ENCODE measurements around the gene ZBTB20.

Gene ZBTB20

DNA sequence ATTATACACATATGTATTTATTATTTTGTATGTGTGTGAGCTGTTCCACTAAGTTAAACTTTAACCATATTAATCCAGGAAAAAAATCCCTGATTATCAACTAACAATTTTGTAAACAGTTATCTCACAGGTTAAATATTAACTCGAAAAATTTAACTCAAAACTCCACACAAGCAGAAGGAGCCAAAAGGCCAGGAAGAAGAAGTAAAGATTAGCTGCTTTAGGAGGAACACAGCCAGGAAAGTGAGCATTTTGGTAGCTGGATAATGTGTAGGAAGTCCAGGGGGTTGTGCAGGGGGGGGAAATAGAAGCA, 428.2 kb downstream of the ZBTB20 start:
- FAIRE-seq (no peak), DNase-seq (ENCODE audit: low spot score) (no peak)

DNA sequence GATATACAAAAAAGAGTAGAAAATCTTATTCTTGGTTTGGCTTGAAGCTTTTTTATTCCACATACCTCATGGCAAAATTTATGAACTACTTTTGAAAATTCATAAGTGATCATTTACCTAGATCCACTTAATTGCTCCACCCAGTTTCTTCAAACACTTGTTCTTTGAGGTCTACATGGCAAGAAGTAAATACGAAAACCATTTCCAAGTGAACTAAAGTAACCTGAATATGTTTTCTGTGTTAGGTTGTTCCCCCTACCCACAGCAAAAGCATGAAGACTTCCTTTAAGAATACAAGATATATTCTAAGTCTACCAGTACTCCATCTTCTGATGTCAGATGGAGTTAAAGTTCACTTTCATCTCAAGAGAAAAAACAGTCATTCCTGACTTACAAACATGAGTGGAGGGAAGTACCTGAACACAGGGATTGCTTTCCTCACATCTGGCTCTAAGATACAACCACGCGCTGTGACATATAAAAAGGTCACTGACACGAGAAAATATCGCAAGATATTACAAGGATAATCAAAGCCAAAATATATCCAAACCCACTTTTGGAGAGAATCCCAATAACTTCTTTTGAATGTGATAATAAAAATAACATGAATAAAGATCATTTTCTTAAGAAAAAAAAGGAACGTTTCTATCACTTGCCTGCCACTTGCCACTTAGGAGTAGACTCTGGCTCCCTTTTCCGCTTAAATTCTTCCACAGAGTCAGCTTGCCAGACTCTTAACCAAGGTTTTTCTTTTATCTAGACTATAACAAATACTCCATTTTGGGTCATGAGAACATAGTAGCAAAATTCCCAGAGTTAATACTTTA, 428.8 kb downstream of the ZBTB20 start:
- DNase-seq (ENCODE audit: low spot score) (no peak), FAIRE-seq (no peak)

DNA sequence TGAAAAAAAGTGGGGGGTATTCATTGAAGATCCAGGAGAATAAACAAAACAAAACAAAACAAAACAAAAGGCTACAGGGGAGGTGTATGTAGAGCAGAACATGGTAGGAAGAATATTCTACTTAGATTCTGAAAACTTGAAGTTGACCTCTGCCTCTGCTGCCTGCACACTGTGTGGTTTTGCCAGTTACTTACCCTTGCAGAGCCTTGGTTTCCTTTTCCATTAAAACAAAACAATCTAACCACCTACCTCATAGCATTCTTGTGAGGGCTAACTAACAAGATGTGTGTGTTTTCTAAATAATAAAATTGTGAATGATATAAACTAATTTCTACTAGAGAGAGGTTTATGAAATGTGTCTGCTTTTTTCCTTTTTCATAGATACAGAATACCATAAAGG, 430.2 kb downstream of the ZBTB20 start:
- DNase-seq (ENCODE audit: low spot score), result no peak
- no peak for FAIRE-seq

DNA sequence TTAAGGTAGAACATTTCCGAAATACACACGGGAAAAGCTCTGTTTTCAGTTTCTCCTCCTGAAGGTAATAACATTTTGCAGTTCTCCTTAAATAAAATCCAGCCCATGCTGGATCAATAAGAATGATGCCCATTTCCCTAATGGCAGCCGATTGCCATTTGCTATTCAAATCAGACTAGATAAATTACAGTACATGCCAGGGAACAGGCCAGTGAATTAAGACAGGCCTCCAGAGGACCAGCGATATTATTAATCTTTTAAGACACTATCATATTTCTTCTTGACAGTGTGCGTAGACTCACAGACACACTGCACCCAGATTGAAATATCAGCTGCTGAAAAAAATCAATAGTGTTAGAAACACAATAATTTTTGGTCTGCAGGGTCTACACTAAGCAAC, 431.0 kb downstream of the ZBTB20 start:
- FAIRE-seq, result no peak

DNA sequence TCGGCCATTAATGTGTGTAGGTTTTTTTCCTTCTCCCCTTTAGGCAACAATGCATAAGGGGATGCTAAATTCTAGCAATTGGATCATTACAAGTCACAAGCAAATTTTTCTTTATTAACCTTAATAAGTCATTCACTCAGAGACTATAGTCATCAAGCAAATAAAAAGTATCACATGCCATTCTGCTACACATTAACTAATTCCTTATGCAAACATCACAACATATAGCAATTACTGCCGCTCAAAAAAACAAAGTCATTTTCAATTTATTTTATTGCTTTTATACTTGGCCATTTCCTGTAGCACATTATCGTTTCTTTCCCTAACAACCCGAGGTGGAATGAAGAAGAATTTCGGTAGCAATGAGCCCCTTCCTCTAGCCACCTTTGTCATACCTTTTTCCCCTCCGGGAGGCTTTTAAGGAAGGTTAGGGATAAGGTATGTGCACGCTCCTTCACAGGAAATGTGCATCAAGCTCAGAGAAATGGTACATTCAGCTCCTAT, 432.1 kb downstream of the ZBTB20 start:
- FAIRE-seq (no peak), DNase-seq (ENCODE audit: low spot score) (no peak)

More for the DNA sequence above, 431.0 kb downstream of the ZBTB20 start:
- no peak for DNase-seq (ENCODE audit: low spot score)

DNA sequence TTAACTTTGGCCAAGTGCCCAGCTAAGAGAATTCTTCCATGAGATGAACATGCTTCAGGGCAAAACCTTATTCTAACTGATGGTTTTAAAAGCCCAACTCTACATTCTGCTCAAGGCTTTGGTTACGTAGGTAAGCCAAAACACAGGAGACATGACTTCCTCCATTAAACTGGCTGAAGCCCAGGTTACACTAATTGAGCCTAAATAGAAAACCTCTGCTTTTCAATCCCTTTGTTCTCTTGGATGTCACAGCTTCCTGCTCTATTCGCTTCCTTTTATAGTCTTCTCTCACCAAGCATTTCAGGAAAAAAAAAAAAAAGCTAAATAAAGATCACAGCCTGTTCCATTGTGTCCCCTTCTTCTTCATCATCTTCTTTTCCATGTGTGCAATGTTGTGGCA, 432.9 kb downstream of the ZBTB20 start:
- DNase-seq (ENCODE audit: low spot score), result no peak
- FAIRE-seq, result no peak

DNA sequence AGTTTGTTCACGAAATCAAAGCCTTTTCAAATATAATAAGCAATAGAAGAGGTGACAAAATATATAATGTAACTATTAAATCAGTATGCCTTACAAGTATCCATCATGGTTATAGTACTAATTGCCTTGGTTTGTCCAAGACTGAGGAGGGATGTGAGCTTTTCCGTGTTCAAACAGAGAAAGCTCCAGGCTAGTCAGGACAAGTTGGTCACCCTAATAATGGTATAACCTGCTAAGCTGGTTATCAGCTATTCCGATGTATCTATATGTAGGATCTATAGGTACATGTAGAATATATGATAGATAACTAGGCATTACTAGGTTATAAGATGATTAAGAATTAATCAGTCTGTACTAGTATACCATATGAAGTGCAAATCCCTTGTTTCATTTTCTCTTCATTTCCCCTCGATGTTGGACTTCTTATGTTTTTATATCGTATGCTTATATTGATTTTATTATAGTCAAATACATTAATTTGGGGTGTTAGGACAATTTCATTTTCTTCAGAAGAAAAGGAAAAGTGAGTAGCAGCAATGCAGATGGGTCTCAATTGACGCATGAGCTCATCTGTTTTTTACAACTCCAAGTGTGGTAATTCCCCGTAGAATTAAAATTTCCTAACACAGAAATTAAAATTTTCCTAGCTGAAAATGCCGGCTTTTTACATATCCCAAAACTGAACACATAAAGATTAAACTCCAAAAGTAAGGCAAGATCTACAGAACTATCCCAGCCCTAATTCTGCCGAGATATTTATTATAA, 434.2 kb downstream of the ZBTB20 start:
- DNase-seq (ENCODE audit: low spot score), result no peak
- no peak for FAIRE-seq

DNA sequence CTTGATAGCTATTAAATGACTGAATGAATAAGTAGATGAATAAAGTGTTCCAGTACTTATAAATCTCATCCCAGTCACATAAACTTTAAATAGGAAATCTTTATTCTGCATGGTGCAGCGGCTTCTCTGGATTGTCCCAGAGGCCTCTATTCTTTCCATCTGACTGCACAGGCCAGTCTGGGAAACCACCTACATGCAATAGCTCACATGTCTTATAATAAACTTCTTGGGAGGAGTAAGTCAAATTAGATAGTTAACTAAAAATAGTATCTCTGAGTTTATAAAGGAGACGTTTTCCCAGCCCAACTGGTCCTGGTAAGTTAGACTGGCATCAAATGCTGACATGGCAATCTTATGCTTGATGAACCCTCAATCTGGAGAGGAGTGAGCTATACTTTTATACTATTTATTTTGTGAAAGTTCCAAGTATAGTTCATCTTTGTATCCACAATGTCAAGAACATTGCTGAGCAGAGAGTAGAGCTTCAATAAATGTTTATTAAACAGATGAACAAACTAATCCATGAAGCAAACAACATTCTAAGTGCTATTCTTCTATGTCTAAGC, 435.7 kb downstream of the ZBTB20 start:
- DNase-seq (ENCODE audit: low spot score) (peak; percentile 46), FAIRE-seq (peak; percentile 72)

DNA sequence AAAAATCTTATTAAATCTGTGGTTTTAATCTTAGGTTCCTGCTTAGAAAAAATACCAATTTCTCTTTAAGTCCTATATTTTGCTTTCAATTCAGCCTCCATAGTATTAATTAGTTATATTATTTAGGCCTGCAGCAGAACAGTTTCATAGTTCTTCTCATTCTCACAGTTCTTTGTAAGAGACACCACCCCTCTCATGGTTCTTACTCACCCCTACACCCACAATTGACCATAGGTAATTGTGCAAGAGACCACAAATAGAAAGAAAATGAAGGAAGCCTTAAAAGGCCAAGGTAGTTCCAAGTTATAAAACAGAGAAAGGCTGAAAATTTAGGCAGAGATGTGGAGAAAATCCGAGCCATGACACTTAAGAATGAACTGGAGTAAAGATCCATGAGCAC, 438.0 kb downstream of the ZBTB20 start:
- no peak for DNase-seq (ENCODE audit: low spot score)
- FAIRE-seq, result no peak

DNA sequence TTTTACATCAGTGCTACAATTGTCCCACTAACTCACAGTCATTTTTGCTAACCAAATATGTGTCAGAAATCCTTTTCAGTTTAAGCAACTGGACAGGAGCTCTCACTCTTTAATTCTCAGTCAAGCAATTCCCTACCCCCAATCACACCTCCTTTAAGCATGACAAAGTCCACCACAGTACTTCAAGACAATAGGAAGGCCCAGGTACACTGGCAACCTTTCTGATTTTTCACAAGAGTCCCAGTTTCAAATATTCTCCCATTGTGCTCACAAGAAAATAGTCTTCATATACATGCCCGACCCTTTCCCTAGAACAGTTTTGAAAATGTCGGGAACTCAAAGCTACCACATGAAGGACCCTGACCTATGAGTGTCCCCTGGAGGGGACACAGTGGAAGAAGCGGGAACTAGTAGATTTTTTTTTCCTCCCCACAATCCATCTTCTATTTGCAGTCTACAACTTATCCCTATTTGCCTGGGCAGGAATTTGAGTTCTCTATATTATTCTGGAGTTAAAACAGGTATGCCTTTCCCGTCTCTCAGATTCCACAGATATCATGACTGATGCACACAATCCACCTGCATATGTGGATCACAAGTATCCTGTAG, 439.7 kb downstream of the ZBTB20 start:
- no peak for FAIRE-seq

DNA sequence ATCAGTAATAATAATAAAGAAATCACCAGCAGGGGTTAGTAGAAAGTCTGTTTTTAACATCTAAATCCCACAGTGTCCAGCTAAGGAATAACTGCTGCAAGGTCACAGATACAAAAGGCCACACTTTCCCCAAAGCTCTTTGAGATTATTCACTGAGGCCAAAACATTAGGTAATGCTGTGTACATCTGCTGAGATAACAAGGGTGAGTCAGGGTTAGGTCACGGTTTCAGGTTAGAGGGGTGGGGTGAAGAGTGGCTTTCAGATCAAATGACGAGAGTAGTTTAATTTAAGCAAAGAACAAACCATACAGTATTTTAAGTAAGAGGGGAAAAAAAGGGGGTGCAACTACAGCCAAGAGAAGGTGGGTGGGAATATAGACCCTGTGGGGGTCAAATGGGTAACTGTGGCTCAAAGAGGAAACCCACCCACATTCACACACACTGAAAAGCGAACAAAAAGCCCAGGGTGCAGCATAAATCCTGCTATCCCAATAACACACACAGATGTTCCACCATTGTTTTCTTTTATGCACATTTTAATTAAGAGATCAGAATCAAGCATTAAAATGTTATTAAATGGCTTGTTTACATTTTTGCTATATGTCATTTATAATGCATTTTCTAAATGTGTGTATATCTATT, 440.4 kb downstream of the ZBTB20 start:
- FAIRE-seq (peak; percentile 94), DNase-seq (ENCODE audit: low spot score) (peak; percentile 72)

More for the DNA sequence above, 439.7 kb downstream of the ZBTB20 start:
- DNase-seq (ENCODE audit: low spot score), result no peak

DNA sequence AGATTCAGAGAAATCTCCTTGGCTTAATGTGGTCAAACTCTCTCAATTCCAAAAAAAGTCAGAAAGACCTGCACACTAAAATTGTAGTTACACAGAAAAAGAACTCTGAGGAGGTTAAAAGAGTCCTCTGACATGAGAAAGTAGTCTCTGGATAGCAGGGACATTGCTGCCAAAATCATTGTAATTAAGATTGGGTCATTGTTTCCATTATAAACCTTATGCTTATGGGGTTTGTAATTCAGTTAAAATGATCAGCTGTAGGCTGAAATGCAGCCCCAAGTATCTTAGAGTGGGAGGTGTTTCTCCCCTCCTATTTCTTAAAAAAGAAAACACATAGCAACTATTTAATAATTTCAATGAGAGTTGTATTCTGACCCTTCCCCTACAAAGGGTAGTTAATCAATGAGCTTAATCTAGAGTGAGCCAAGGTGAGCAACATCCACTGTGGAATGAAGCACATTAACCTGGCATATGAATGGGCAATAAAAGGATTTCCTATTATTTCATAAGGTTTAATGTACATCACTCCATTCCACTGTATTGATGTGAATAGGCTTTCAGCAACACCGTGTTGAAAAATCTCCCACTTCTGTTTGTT, 446.4 kb downstream of the ZBTB20 start:
- DNase-seq (ENCODE audit: low spot score) (no peak), FAIRE-seq (no peak)

DNA sequence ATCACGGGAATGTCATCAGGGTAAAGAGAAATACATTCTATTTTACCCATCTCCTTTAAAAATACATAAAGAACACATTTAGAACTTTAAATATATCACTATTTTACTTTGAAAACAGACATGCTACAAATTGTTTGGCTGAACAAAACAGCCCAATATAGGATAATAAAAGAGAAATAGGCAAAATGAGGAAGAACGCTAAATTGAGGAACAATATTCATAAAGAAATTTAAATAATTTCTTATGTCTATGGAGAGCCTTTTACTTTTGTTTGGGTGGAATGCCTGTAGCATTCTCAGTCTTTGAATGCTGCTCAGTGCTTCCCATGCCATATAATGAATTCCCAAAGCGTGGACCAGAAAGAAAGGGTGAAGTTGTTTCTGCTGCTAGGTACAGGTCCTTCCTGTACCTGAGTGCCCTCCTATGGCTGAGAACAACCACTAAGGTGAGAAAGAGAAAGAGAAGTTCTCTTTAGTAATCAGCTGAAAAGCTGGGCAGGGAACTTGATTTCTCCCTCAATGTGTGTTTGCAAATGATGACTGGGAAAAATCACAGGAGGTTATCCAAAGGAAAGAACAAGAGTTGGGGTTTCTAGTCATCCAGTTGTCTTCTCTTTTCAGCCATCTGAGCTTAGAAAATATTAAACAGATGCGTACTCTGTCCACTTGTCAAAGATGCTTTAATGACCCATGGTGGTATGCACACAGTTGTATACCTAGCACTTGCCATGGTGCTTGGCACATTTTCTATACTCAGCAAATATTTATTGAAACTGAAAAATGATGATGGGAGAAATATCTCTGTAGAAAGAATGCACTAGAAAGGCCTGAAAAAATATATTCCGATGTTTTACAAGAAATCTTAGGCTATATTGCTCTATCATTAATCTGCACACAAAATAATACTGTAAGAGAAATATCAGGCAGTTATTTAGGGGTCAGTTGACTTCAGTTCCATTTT, 448.7 kb downstream of the ZBTB20 start:
- FAIRE-seq, result no peak
- DNase-seq (ENCODE audit: low spot score), result no peak

DNA sequence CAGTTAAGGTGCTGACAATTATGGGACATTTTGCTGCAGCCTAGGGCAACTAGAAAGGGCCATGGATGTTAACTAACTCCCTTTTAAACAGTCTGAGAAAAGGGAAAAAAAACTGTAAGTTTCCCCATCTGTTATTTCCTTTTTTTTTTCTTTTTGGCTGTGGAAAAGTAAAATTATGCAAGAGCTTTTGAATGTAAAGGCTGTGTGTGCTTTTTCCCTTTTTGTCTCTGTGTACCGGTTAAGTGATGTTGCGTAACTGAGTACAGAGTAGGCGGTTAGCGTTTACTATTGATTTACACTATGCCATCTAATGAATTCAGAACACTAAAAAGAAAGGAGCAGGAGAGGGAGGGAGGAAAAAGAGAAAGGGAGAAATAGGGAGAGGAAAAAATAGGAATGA, 449.7 kb downstream of the ZBTB20 start:
- DNase-seq (ENCODE audit: low spot score), result no peak
- FAIRE-seq, result no peak

DNA sequence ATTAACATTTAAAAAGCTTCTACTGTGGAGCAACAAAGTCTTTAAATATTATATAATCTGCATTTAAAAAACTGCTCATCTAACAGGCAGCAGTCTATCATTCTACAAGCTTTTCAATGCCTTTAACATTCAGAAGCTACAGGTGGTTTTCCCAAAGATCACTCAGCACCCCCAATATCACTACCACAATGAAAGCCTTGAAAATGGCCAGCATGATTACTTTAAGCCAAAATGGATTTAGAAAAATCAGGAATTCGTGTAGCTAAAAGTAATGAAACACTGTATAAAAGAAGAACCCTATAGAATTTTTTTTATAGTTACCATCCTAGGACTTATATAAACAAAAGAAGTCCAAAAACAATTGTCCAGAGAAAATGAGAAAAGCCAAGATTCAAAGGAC, 452.8 kb downstream of the ZBTB20 start:
- FAIRE-seq, result no peak

DNA sequence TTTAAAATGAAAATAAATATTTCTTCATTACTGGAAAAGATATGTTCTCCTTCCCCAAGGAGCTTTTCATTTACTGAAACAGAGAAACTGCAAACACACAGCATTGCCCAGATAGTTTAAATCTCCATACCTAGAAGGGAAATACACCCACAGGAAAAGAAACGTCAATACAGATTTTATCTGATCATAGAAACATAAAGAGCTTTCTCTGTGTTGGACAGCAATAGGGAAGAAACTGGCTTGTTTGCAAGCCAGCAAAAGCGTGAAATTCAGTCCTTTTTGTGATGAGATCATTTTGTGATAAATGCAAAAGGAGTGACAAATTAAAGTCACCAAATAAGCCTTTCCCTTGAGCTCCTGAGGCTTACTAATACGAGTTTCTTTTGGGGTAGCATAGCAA, 455.2 kb downstream of the ZBTB20 start:
- DNase-seq (ENCODE audit: low spot score), result no peak
- no peak for FAIRE-seq

More for the DNA sequence above, 452.8 kb downstream of the ZBTB20 start:
- no peak for DNase-seq (ENCODE audit: low spot score)

DNA sequence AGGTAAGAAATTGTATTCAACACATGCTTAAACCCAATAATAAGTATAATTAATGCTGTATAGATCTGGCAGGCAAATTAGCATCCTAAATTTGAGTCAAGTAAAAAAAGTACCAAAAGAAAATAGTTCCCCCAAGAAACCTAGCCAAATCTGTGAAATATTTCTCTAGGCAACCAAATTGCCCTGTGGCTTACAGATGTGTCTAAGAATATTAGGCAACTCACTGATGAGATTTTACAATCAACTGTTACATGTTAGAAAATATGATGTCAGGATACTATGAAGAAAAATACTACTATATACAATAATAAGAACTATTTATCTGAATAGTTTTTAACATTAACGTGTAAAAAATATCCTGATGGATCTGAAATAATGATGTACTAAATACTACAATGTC, 456.2 kb downstream of the ZBTB20 start:
- no peak for DNase-seq (ENCODE audit: low spot score)
- no peak for FAIRE-seq

DNA sequence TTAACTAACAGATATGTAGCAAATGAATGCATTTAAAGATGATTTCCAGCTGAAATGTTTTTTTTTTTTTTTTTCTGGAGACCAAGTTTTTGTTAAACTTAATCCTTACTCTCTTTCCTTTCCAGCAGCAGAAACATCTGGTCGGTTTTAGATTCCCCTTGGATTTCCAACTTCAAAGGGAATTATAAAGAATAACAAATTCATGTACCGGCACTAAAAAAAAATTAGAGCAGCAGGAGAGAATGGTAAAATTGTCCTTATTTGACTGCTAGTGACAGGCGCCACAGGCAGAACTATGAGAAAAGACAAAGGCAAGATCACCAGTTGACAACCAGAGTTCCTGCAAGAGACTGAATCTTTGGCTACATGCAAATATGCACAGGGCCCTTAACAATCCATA, 459.9 kb downstream of the ZBTB20 start:
- DNase-seq (ENCODE audit: low spot score) (no peak), FAIRE-seq (no peak)

DNA sequence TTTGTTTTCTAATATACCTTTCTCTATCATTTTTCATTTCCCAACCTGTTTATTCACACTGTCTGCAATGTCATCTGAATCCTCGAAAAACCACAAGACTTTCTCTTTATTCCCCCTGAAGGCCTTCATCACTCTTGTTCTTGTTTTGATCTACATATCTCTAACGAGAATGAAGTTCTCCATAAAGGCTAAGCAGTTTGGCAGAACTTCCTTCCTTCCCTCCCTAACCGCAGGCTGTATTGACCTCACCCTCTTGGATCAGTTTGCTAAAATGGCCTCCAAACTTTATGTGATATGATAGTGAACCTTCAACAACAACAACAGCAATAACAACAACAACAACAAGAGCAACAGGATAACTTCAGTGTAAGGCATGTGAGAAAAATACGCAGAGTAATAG, 460.5 kb downstream of the ZBTB20 start:
- no peak for FAIRE-seq
- DNase-seq (ENCODE audit: low spot score), result no peak

DNA sequence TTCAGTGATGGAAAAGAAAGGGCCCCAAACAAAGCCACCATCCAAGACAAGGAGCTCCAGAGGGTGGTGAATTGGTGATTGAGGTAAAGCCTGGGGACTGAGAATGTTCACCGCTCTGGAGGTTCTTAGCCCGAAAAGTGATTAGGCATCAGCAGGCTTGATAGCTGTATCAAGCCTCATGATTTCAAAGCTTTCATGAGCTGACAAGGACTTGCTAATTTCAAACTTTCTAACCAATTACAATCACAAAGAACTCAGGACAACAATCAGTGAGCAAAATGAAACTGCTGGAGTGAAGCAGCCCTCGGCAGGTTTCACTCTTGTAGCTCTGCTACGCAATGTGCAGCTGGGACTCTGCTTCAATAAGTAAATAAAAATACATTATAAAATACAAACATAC, 461.9 kb downstream of the ZBTB20 start:
- no peak for DNase-seq (ENCODE audit: low spot score)
- no peak for FAIRE-seq
